22Rv1 (cell line): ENCODE results near the gene VWA8.

Source experiments
- H3K27ac ChIP-seq: fragments of 450-650 bp; 2 replicates; pipeline ENCODE4 v1.5.1; 2017
- CTCF ChIP-seq: fragments of 450-650 bp; IDR thresholded peaks from 2 replicates; pipeline ENCODE4 v1.5.1; 2017; ENCODE audit warnings: mild to moderate bottlenecking
- ZFX ChIP-seq: fragments of 450-650 bp; IDR thresholded peaks from 2 replicates; pipeline ENCODE4 v1.6.1; 2017; ENCODE audit warnings: antibody characterized with exemption, borderline replicate concordance

The VWA8 gene

GRCh38 chr13:41970022-41970421, 9.1 kb upstream of the VWA8 start:
- TF ChIP-seq CTCF (no peak), ZFX (no peak)

GRCh38 chr13:41969072-41969471, 8.2 kb upstream of the VWA8 start:
- H3K27ac ChIP-seq = no peak overlapping the region
- TF ChIP-seq ZFX = no peak
- no peak for TF ChIP-seq CTCF

More at GRCh38 chr13:41970022-41970421, 9.1 kb upstream of the VWA8 start:
- H3K27ac ChIP-seq = no peak overlapping the region

- no peak for TF ChIP-seq ZFX
- no peak for TF ChIP-seq CTCF
- no peak overlapping the region for H3K27ac ChIP-seq
These were observed 5.8 kb upstream of the VWA8 start for GRCh38 chr13:41966671-41967070.

- TF ChIP-seq CTCF = no peak
- TF ChIP-seq ZFX = no peak
- H3K27ac ChIP-seq = no peak overlapping the region
These were observed 2.1 kb upstream of the VWA8 start for GRCh38 chr13:41962994-41963393.

GRCh38 chr13:41961466-41961760, 504 bp upstream of the VWA8 start:
- H3K27ac ChIP-seq = peak overlapping the region; percentile 66

GRCh38 chr13:41960211-41960636, 685 bp downstream of the VWA8 start:
- H3K27ac ChIP-seq = peak overlapping the region; percentile 66
- no peak for TF ChIP-seq CTCF
- no peak for TF ChIP-seq ZFX

More at GRCh38 chr13:41961466-41961760, 504 bp upstream of the VWA8 start:
- TF ChIP-seq ZFX (no peak), CTCF (no peak)

- H3K27ac ChIP-seq = no peak overlapping the region
- TF ChIP-seq CTCF (no peak), ZFX (no peak)
These were observed 4.6 kb downstream of the VWA8 start for GRCh38 chr13:41956272-41956671.
